ENCODE results near the gene OMG.

Gene OMG

DNA sequence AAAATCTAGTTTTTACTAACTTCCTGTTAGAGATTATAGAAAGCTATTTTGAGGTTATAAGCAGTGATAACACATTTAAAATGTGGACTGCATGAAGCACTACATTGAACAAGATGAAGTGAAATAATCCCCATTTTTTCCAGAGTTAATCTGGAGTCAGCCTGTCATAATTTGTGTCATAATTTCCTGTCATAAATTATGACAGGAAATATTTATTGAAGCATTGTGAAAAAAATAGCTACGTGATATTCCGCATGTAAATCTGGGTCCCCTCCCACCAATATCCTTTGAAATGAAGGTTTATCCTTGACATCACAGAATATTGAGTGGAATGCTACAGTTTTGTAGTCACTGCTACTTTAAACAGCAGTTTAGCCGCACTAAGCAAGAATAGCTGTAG is 40.1 kb downstream of the OMG start:
- no peak for DNase-seq

DNA sequence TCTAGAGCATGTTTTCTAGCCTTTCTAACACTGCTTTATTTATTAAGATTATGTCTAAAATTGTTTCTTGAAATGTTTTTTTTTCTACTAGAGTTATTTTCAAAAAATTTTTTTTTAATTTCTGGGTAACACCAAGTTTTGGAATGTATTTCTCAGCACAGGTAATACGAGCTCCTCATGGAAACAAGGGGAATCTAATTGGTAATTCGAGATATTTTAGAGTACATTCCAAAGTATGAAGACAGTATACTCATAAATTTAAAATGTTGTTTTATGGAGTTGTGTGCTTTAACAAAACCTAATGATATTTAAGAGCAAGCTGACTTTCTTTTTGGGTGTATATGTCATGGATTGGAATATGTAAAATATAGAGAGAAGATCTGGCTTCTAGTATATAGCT is 42.4 kb downstream of the OMG start:
- DNase-seq = no peak

DNA sequence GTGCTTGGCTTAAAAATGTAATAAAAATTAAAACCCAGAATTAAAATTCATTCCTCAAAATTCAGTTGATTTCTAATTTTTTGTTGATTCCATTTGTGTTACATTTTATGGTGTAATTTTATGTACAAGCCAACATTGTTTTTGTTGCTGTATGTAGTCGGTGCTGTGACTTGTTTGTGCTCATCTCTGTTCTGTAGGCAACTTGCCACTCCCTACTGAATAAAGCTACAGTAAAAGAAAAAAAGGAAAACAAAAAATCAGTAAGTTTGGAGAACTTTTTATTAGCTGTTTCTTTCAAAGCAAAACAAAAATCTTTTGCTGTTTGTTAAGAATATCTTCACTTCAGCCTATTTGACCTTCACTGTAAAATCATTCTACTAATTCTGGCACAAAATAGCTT is 44.3 kb downstream of the OMG start:
- no peak for DNase-seq

DNA sequence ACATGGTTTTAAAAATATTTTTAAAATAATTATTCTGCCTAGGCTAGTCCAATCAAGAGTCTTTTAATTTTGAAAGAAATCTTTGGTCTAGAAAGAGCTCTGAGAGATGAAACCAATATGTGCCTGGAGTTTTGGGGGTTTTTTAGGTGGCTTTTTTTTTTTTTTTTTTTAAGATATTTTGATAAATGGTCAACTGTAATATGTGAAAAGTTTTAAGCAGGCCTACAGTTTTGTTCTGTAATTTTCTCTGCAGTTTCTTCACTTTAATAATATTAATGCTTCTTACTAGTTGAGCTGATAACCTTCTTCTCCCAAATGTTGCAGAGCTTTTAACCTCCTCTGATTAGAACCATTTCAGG is 45.1 kb downstream of the OMG start:
- no peak for DNase-seq

DNA sequence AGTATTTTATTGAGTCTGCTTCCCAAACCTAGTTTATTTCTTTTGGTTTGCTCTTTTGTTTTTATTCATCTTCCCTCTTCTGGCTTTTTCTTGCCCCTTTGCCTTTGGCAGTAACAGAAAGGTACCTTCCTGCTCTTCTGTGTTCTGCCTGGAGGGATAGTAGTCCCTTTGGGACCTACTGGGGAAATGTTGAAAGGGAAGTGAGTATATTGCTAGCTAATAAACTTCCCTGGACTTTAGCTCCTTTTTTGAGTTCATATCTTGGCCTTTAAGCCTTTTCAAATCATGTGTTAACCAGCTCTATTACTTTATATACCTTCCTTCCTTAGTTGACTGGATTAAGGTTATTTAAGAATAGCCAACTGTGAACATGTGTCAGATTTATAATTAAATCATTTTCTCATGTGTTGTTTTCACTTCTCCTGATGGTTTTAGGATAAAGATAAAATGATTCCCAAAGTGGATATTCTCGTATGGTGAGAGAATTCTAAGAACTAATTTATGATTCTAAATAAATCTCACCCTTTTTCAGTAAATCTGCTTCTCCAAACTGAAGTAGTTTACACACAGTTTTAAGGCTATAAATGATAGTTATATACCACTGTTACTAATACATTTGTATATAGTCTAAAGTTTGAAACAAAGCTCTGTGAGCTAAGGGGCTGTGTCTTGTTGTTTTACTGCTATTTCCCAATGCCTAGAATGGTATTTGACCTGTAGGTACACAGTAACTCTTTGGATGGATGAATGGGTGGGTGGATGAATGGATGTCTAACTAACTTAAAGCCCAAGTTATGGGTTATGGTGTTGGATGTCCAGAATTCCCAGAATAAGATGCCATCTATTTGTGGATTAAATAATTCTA is 45.7 kb downstream of the OMG start:
- DNase-seq = no peak

DNA sequence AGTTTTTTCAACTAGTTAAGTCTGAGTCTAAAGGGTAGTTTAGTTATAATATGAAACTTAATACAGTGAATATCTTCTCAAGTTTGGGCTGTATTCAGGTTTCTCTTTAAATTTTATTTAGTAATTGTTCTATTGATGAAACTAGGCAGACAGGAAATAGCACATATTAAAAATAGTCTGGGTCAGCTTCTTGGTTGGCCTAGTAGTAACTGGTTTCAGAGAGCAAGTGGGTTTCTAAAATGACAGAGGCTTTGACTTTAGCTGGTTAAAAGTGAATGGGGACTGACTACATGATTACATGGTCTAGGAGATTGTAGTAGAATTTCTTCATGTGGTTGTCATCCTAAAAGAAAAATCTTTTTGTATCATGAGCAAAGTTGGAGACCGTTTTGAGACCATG is 46.8 kb downstream of the OMG start:
- no peak for DNase-seq

DNA sequence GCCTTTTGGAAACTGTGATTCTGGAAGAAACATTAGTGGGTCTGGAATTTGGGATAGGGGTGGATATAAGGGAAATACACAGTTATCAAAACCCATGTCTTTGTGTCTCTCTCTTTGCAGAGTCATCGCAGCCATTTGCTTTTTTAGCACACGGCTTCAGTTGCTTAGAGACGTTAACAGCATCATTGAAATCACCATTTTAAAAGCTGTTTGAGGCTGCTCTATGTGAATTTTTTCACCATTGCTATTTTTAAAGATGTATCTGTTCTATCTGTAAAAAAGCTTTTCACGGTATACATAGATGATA is 47.3 kb downstream of the OMG start:
- no peak for DNase-seq

DNA sequence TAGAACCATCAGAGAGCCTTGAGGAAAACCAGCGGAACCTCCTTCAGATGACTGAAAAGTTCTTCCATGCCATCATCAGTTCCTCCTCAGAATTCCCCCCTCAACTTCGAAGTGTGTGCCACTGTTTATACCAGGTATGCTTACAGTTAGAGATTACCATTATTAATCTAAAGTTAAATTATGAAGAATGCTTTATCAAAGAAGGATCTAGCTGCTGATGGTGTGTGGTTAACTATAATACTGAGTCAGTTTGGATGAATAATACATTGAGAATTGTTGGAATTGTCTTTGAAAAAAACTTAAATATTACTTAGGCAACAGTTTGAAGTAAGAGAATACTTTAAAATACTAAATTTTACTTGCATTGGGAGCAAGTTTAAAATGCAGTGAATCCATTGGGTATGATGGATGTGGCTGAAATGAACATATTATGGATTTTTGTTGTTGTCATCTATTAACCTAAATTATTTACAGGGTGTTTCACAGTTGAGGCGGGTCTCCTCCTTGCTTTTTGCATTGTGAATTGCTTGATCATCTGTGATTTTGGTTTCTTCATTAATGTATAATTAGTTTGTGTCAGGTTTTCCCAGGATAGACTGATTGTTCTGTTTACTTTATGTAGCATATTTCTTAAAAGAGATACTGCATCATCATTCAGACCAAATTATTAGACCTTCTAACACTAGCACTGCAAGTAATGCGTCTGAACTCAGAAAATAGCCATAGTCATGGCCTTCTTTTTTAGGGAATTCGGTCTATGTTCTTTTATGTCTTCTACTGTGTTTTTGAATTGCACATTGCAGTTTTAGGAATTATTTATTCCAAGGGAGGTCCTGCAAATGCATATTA is 47.8 kb downstream of the OMG start:
- DNase-seq = no peak

Measured in midbrain (tissue), 1 donor.